ENCODE measurements around the gene FAAP20.

Gene FAAP20

DNA sequence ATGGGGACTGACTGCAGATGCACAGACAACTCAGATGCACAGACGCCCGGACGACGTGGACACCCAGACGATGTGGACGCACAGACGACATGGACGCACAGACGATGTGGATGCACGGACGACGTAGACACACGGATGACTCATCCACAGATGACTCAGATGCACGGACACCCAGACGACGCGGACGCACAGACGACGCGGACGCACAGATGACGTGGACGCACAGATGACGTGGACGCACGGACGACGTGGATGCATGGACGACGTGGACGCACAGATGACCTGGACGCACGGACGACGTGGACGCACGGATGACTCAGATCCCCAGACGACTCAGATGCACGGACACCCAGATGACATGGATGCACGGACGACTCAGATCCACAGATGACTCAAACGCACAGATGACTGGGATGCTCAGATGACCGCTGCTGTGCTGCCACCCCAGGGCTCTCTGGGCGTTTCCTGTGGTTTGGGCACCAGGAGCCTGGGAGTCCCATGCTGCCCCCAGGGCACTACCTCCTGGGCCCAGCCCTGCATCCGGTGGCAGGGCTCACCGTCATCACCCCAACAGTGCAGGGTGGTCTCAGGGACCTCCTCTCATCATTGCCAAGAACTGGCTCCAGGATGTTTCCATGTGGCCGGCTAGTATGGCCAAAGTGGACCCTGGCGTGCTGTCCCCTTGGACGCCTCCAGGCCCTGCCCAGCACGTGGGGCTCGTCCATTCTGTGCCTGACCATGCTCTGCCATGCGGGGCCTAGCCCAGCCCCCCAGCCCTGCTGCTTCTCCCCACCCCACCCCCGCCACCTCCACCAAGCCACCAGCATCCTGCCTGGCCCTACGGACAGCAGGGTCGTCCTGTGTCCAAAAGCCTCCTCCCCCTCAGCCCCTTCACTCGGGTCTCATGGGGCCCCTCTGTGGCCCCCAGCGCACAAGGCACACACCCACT is 14.0 kb downstream of the FAAP20 start:
- DNase-seq (ENCODE audit: insufficient read length, low spot score) (no peak), FAIRE-seq (no peak)

DNA sequence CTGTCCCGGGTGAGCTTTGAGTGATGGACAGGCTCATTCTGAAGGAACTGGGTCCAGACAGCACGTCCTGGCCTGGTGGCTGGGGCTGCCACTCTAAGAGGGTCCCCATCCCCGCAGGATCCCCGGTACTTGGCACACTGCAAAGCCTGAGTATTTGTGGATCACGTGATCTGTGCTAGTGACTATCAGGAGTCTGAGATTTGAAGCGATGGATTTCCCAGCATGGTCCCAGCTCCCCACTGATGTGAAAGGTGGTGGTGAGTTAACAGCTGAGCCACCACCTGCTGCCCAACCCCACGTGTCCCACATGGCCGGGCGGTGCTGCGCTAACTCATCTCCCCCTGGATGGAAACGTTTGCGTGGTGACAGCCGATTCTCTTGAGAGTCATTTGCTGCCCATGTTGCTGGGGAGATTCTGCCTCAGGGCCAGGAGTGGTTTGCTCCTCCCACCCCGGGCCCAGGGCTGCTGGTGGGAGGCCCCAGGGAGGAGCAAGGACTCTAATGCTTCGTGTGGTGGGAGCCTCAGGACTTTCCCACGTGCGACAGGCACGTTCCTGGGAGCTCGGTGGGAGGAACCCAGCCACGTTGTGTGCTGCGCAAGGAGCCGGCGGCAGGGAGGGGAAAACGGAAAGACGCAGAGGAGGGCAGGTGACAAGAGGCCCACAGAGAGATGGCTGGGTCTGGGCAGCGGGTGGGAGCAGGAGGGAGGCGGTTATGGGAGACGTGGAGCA is 15.1 kb downstream of the FAAP20 start:
- FAIRE-seq (no peak), DNase-seq (ENCODE audit: insufficient read length, low spot score) (no peak)

GRCh38 chr1:2178875-2179274 is 15.7 kb downstream of the FAAP20 start:
- DNase-seq (ENCODE audit: insufficient read length, low spot score) = no peak
- FAIRE-seq = no peak

- FAIRE-seq = no peak
- DNase-seq (ENCODE audit: insufficient read length, low spot score) = no peak
Measured at GRCh38 chr1:2177946-2178538, 16.5 kb downstream of the FAAP20 start.

GRCh38 chr1:2177541-2177940 is 17.0 kb downstream of the FAAP20 start:
- no peak for DNase-seq (ENCODE audit: insufficient read length, low spot score)
- no peak for FAIRE-seq

GRCh38 chr1:2176615-2177014 is 18.0 kb downstream of the FAAP20 start:
- DNase-seq (ENCODE audit: insufficient read length, low spot score) (no peak), FAIRE-seq (no peak)

DNA sequence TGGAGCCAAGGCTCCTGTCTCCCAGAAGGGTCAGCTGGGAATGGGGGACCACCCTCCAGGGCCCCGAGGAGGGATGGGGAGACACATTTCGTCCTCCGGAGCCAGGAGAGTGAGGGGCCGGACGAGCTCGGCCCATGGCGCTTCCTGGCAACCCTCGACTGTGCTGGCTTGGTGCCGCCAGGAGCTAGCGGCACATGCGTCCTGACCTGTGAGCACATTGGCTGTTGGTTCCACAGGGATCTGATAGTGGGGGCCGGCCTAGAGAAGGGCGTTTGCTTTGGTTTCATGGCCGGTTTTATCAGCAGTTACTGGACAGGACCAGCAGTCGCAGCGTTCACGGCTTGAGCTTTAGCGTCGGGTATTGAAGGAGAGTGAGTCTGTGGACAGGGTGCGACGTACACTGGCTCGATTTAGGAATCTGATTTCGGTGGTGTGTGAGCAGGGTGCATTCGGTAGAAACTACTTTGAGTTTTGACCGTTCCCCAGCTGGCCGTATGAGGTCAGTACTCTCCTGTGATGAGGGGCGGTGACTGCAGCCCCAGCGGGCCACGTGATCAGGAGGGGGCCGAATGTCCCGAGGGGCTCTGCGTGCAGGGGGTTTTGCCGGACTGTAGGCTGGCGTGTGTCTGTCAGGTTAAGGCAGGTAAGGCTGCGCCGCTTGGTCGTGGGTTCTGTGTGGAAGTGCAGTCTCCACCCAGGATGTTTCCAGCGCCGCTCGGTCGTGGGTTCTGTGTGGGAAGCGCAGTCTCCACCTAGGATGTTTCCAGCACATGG is 18.7 kb downstream of the FAAP20 start:
- DNase-seq (ENCODE audit: insufficient read length, low spot score) = no peak
- FAIRE-seq = no peak

- no peak for DNase-seq (ENCODE audit: insufficient read length, low spot score)
- no peak for FAIRE-seq
Measured at GRCh38 chr1:2175055-2175414, 19.5 kb downstream of the FAAP20 start.

- peak; percentile 79 for DNase-seq (ENCODE audit: insufficient read length, low spot score)
Measured at GRCh38 chr1:2174348-2175054, 20.1 kb downstream of the FAAP20 start.

DNA sequence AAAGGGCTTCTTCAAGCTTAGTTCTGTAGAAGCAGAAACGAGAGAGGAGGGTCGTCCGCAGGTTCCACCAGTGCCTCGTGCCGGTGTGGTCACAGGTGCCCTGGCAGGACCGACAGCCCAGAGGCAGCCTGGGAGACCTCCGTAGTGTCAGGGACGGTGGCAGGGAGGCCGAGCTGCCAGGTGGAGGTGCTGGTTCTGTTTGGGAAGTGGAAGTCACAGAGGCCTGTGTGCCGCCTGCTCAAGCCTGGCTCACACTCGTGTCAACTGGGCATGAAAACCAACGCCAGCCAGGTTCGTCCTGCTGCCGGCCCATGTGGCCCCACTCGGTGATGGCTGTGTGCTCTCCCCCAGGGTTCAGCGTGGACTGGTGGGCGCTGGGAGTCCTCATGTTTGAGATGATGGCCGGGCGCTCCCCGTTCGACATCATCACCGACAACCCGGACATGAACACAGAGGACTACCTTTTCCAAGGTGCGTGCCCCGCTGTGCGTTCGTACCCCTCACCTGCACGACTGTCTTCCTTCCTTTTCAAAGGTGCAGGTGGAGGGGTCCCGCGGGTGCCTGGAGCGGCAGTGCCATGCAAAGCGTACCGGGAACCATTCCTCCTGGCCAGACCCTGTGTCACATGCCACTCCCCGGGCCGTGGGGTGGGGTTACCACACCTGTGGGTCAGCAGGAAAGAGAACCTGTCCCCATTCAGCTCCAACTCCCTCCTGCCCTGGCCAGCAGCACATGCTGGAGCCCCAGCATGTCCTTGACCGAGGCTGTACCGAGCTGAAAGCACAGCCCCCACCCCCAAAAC is 20.8 kb downstream of the FAAP20 start:
- DNase-seq (ENCODE audit: insufficient read length, low spot score) (no peak), FAIRE-seq (no peak)

More at GRCh38 chr1:2174348-2175054, 20.1 kb downstream of the FAAP20 start:
- FAIRE-seq = no peak

DNA sequence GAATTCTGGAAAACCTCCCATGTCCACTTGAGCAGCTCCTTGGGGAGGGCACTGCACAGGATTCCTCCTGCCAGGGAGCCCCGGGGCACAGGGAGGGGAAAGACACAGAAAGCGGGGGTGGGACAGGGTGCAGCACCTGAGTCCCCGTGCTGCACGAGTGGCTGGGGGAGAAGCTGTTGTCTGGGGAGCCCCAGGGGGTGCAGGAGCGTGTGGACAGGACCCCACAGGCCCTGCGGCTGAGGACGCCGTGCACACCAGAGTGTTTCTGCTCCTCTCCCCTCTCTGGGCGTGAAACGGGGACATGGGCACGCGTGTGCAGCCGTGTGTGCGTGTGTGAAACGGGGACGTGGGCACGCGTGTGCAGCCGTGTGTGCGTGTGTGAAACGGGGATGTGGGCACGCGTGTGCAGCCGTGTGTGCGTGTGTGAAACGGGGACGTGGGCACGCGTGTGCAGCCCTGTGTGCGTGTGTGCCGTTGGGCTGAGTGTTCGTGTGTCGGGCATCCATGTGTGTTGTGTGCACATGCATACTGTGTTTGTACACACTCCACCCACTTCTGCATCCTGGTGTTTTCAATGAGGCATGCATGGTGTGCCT is 21.9 kb downstream of the FAAP20 start:
- FAIRE-seq (no peak), DNase-seq (ENCODE audit: insufficient read length, low spot score) (no peak)

- FAIRE-seq (no peak), DNase-seq (ENCODE audit: insufficient read length, low spot score) (no peak)
Measured at GRCh38 chr1:2172012-2172411, 22.6 kb downstream of the FAAP20 start.

GRCh38 chr1:2170211-2170610 is 24.4 kb downstream of the FAAP20 start:
- FAIRE-seq (no peak), DNase-seq (ENCODE audit: insufficient read length, low spot score) (no peak)

DNA sequence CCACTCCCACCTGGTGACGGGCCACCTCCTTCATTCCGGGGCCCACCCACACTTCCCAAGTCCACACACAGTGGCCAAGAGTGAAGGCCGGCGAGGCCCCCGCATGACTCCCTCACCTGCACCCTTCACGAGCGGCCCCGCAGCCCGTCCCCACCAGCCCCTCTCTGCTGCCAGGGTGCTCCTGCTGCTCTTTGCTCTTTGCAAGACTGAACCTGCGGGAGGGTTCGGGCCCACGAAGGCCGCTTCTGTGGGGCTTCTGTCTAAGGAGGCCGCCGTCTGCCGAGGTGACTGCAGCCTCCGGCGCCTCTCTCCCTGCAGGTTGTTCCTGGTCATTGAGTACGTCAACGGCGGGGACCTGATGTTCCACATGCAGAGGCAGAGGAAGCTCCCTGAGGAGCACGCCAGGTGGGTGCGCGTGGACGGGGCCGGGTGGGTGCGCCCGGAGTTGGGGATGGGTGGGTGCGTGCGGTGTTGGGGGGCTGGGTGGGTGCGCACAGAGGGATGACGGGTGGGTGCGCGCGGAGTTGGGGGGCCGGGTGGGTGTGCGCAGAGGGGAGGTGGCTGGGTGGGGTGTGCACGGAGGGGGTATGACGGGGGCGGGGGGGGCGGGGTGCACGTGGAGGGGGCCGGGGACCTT is 25.3 kb downstream of the FAAP20 start:
- FAIRE-seq = no peak
- no peak for DNase-seq (ENCODE audit: insufficient read length, low spot score)

GRCh38 chr1:2168535-2168934 is 26.0 kb downstream of the FAAP20 start:
- DNase-seq (ENCODE audit: insufficient read length, low spot score) = no peak
- no peak for FAIRE-seq

GRCh38 chr1:2168090-2168489 is 26.5 kb downstream of the FAAP20 start:
- FAIRE-seq (no peak), DNase-seq (ENCODE audit: insufficient read length, low spot score) (no peak)

DNA sequence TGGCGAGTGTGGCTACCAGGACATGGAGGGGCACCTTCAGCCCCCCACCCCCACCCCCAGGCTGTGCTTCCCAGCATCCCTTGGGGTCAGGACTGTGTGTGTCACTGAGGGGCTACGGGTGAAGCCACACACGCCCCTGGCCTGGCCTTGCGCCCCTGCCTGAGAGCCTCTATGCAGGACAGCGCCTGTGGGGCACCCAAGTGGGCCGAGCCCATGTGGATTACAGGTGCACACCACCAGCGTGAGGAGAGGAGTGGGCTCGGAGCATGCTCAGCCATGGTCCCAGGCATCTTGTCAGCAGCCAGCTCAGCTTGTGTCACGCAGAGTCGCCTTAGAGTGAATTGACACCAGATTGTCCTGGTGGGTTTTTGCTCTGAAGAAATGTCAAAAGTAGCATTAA is 27.9 kb downstream of the FAAP20 start:
- DNase-seq (ENCODE audit: insufficient read length, low spot score) (no peak), FAIRE-seq (no peak)

DNA sequence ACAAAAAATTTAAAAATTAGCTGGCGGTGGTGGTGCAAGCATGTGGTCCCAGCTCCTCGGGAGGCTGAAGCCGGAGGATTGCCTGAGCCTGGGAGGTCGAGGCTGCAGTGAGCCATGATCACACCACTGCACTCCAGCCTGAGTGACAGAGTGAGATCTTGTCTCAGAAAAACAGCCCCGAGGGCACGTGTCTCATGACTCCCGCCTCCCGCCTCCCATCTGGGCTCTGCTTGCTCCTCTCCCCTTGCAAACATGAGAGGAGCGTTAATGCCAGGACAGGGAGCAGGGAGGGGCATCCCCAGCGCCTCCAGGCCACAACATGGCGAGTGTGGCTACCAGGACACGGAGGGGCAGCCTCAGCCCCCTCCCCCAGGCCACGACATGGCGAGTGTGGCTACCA is 28.3 kb downstream of the FAAP20 start:
- FAIRE-seq = no peak
- no peak for DNase-seq (ENCODE audit: insufficient read length, low spot score)

GRCh38 chr1:2165646-2166045 is 28.9 kb downstream of the FAAP20 start:
- no peak for FAIRE-seq
- no peak for DNase-seq (ENCODE audit: insufficient read length, low spot score)
